B cell (primary cell): ENCODE measurements around the gene TRPM2.

ENCODE experiments used
- EZH2 ChIP-seq: IDR thresholded peaks from 2 replicates; pipeline ENCODE4 v1.6.1; 2012; ENCODE audit warnings: borderline replicate concordance, low read depth, mild to moderate bottlenecking, moderate library complexity, low read length; ENCODE audit not compliant: insufficient read depth, poor library complexity, severe bottlenecking
- TF ChIP-seq, protein P1 (sequence below): fragments of 200-600 bp; IDR thresholded peaks from one replicate; pipeline ENCODE4 v1.8.0; 2022; ENCODE audit warnings: antibody characterized with exemption, mild to moderate bottlenecking

- TF ChIP-seq, protein P1, sequence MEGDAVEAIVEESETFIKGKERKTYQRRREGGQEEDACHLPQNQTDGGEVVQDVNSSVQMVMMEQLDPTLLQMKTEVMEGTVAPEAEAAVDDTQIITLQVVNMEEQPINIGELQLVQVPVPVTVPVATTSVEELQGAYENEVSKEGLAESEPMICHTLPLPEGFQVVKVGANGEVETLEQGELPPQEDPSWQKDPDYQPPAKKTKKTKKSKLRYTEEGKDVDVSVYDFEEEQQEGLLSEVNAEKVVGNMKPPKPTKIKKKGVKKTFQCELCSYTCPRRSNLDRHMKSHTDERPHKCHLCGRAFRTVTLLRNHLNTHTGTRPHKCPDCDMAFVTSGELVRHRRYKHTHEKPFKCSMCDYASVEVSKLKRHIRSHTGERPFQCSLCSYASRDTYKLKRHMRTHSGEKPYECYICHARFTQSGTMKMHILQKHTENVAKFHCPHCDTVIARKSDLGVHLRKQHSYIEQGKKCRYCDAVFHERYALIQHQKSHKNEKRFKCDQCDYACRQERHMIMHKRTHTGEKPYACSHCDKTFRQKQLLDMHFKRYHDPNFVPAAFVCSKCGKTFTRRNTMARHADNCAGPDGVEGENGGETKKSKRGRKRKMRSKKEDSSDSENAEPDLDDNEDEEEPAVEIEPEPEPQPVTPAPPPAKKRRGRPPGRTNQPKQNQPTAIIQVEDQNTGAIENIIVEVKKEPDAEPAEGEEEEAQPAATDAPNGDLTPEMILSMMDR: no peak
- no peak for TF ChIP-seq EZH2
These were observed 51.9 kb downstream of the TRPM2 start for GRCh38 chr21:44405091-44405947.
